GM23248 (cell line): Measurements from ENCODE around the gene LARP1. TPM values are rescaled to one million over a fixed set of nuclear protein-coding genes. Genes with fewer than 3 reads are reported as not detected.
"Not testable (repeated sequence)": the region's sequence is repeated elsewhere in the genome, so short reads cannot be mapped to it uniquely, and the experiment has no call there.

Experiments
- DNase-seq: peaks from one replicate; pipeline ENCODE4 v3.0.0-alpha.2; 2015
- H2AFZ ChIP-seq: fragments of 200-600 bp; sonication (generic); 2 replicates; pipeline ENCODE4 v1.6.1; 2016; ENCODE audit warnings: antibody characterized with exemption
- H3F3A ChIP-seq: fragments of 200-600 bp; sonication (generic); 2 replicates; pipeline ENCODE4 v1.6.1; 2016; ENCODE audit warnings: mild to moderate bottlenecking, antibody characterized with exemption, mixed run types; ENCODE audit not compliant: insufficient read depth
- H3K27ac ChIP-seq: fragments of 200-600 bp; sonication (generic); 2 replicates; pipeline ENCODE4 v1.5.1; 2016; ENCODE audit warnings: mild to moderate bottlenecking
- H3K27me3 ChIP-seq: fragments of 200-600 bp; sonication (generic); replicated peaks from 2 replicates; pipeline ENCODE4 v1.6.1; 2016; ENCODE audit warnings: mild to moderate bottlenecking; ENCODE audit not compliant: insufficient read depth
- H3K36me3 ChIP-seq: fragments of 200-600 bp; sonication (generic); 2 replicates; pipeline ENCODE4 v1.6.1; 2016; ENCODE audit warnings: low read depth, mild to moderate bottlenecking
- H3K4me1 ChIP-seq: fragments of 200-600 bp; sonication (generic); 2 replicates; pipeline ENCODE4 v1.6.1; 2016; ENCODE audit warnings: mild to moderate bottlenecking; ENCODE audit not compliant: insufficient read depth
- H3K4me2 ChIP-seq: fragments of 200-600 bp; sonication (generic); one replicate; pipeline ENCODE4 v1.6.1; 2016; ENCODE audit warnings: mild to moderate bottlenecking; ENCODE audit not compliant: unreplicated experiment
- H3K4me3 ChIP-seq: fragments of 200-600 bp; sonication (generic); 2 replicates; pipeline ENCODE4 v1.5.1; 2016; ENCODE audit warnings: mild to moderate bottlenecking
- H3K79me2 ChIP-seq: fragments of 200-600 bp; sonication (generic); 2 replicates; pipeline ENCODE4 v1.6.1; 2016; ENCODE audit warnings: mild to moderate bottlenecking; ENCODE audit not compliant: insufficient read depth
- H3K9ac ChIP-seq: fragments of 200-600 bp; sonication (generic); 2 replicates; pipeline ENCODE4 v1.6.1; 2016; ENCODE audit warnings: mild to moderate bottlenecking
- H3K9me2 ChIP-seq: fragments of 200-600 bp; sonication (generic); 2 replicates; pipeline ENCODE4 v1.6.1; 2016; ENCODE audit warnings: mixed run types, mild to moderate bottlenecking, moderate library complexity; ENCODE audit not compliant: insufficient read depth
- H3K9me3 ChIP-seq: fragments of 200-600 bp; sonication (generic); one replicate; pipeline ENCODE4 v1.6.1; 2017; ENCODE audit warnings: low read depth
- H4K20me1 ChIP-seq: fragments of 200-600 bp; sonication (generic); 2 replicates; pipeline ENCODE4 v1.6.0; 2016; ENCODE audit not compliant: insufficient read depth
- EZH2 ChIP-seq: fragments of 200-600 bp; sonication (generic); IDR thresholded peaks from 2 replicates; pipeline ENCODE4 v1.6.1; 2018; ENCODE audit warnings: antibody characterized with exemption, mild to moderate bottlenecking; ENCODE audit not compliant: insufficient read depth, poor library complexity, severe bottlenecking
- EZH2phosphoT487 ChIP-seq: fragments of 200-600 bp; sonication (generic); IDR thresholded peaks from 2 replicates; pipeline ENCODE4 v1.6.1; 2018; ENCODE audit warnings: antibody characterized with exemption, moderate library complexity, mild to moderate bottlenecking, low read depth; ENCODE audit not compliant: insufficient read depth
- WGBS, 2 experiments: methylation state at CpG; one replicate each; pipeline ENCODE4 v1.1.6; 2015 to 2017; ENCODE audit warnings: low lambda C conversion rate in 2 of 2, low coverage in 1 of 2; ENCODE audit errors: missing lambda C conversion rate in 2 of 2; 5-methylcytosine and 5-hydroxymethylcytosine counted together
- in situ Hi-C: fragments of 300-500 bp; cut with MboI; formaldehyde crosslinking; loops from 2 replicates; pipeline ENCODE4 v1.15.0; 2020
- polyA plus RNA-seq: library from polyadenylated mRNA; unstranded; fragments of >200 nt; fragmentation: Nextera tagmentation; extraction: Ambion mirVana; gene quantifications from 2 replicates; pipeline ENCODE4 v1.2.1, GENCODE V29; 2016
- total RNA-seq: library from RNA; depleted of rRNA; stranded (reverse); fragments of >200 nt; shearing (Covaris generic); gene quantifications from 2 replicates; pipeline ENCODE4 v1.2.3, GENCODE V29; 2014

The LARP1 gene
- total and polyA plus RNA-seq, 2 experiments from 2014 or later, result 33.8 to 59.9 TPM

GRCh38 chr5:154732212-154732611 lies 23.0 kb upstream of the LARP1 start:
- H3K36me3 ChIP-seq, result no peaks in the 10 kb centered on the region

GRCh38 chr5:154734370-154735248 lies 20.6 kb upstream of the LARP1 start:
- no peaks in the 10 kb centered on the region for H3K79me2 ChIP-seq
- no peaks in the 10 kb centered on the region for H3K9me2 ChIP-seq
- no peaks in the 10 kb centered on the region for H3K27me3 ChIP-seq
- no peaks in the 10 kb centered on the region for H3K9me3 ChIP-seq
- no peak for DNase-seq
- H2AFZ ChIP-seq, result no peak overlapping the region
- H3K9ac ChIP-seq, result no peak overlapping the region
- H3K36me3 ChIP-seq, result no peaks in the 10 kb centered on the region
- in situ Hi-C loops, result no loop called here
- whole genome bisulfite sequencing, 2 experiments, result 75 to 77% methylated on average over 7 of the region's 7 CpGs
- no peak overlapping the region for H3K4me3 ChIP-seq
- H3F3A ChIP-seq, result no peaks in the 10 kb centered on the region
- no peak for TF ChIP-seq EZH2phosphoT487
- no peak for TF ChIP-seq EZH2
- no peak overlapping the region for H3K4me2 ChIP-seq
- no peaks in the 10 kb centered on the region for H4K20me1 ChIP-seq
- no peaks in the 10 kb centered on the region for H3K4me1 ChIP-seq
- H3K27ac ChIP-seq, result no peak overlapping the region

More at GRCh38 chr5:154732212-154732611, 23.0 kb upstream of the LARP1 start:
- H3K9me3 ChIP-seq, result no peaks in the 10 kb centered on the region
- in situ Hi-C loops, result no loop called here
- H3K27me3 ChIP-seq, result no peaks in the 10 kb centered on the region
- H3K27ac ChIP-seq, result no peak overlapping the region
- no peak overlapping the region for H3K4me2 ChIP-seq
- no peaks in the 10 kb centered on the region for H3K9me2 ChIP-seq
- 93 to 100% methylated on average over 1 of the region's 1 CpG for WGBS, 2 experiments
- H3K9ac ChIP-seq, result no peak overlapping the region
- H3K4me1 ChIP-seq, result peaks cover 4% of the 10 kb centered on the region; the same call in 1 of the 2 replicates
- H3F3A ChIP-seq, result no peaks in the 10 kb centered on the region
- TF ChIP-seq EZH2phosphoT487 (no peak), EZH2 (no peak)
- no peaks in the 10 kb centered on the region for H3K79me2 ChIP-seq
- no peak for DNase-seq
- no peaks in the 10 kb centered on the region for H4K20me1 ChIP-seq
- H2AFZ ChIP-seq, result no peak overlapping the region
- H3K4me3 ChIP-seq, result no peak overlapping the region

- WGBS, 2 experiments, result 95 to 96% methylated on average over 7 of the region's 7 CpGs
- H3K4me2 ChIP-seq, H3K9ac ChIP-seq, H2AFZ ChIP-seq, H3K9me2 ChIP-seq, H3K36me3 ChIP-seq, H4K20me1 ChIP-seq, H3K4me1 ChIP-seq, H3K27me3 ChIP-seq, H3K79me2 ChIP-seq, H3K9me3 ChIP-seq, DNase-seq, in situ Hi-C loops, H3K4me3 ChIP-seq, H3K27ac ChIP-seq, H3F3A ChIP-seq: not testable (repeated sequence)
Observed at GRCh38 chr5:154735362-154735761, 19.8 kb upstream of the LARP1 start.

- H2AFZ ChIP-seq, H4K20me1 ChIP-seq, H3K9me2 ChIP-seq, H3K36me3 ChIP-seq, H3K9ac ChIP-seq, DNase-seq, H3K4me3 ChIP-seq, H3K79me2 ChIP-seq, in situ Hi-C loops, H3K27me3 ChIP-seq, H3K27ac ChIP-seq, H3F3A ChIP-seq, H3K4me2 ChIP-seq, H3K9me3 ChIP-seq, H3K4me1 ChIP-seq: not testable (repeated sequence)
- 92 to 100% methylated on average over 1 of the region's 1 CpG for WGBS, 2 experiments
Observed at GRCh38 chr5:154736372-154736771, 18.8 kb upstream of the LARP1 start.
